TTC549 (cell line): Measurements from ENCODE around the gene MCTP1.

ENCODE experiments used
- FAIRE-seq: peaks from 2 replicates; lab custom pipeline; 2012; peaks lifted over from hg19 to GRCh38; lab: Jason Lieb, UNC

The MCTP1 gene

DNA sequence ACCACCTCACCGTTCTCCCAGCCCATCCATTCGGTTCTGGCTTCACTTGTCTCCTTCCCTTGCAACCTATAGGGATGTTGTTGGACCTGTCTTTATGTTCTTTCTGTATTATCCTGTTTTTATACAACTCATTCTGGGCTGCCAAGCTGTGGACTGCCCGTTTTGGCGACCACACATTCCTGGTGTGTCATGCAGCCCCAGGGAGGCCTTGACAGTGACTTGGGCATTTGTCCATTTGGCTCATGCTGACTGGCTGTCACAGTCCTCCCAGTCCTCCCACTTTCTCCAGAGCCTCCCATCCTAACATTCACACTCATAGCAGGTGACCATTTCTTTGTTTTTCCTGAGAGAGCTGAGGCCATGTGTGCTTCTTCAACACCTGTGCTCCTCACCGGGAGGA, 530.1 kb downstream of the MCTP1 start:
- FAIRE-seq: no peak

DNA sequence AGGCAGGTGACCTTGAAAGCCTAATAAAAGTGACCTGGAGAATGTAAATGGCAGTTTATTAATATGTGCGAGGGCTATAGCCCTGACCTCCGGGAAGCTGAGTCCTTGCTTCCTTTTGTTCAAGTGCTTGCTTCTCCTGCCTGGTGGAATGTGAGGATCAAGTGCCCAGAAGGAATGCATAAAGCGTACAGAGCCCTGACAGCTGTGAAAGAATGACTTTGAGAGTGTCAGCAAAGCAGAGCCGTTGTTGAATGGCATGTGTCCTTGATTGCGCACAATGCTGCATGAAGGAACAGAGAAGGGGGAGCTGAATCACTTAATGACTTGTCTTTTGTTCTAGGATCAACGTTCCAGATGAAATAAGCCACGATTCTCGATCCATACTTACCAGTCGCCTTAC, 533.4 kb downstream of the MCTP1 start:
- no peak for FAIRE-seq

DNA sequence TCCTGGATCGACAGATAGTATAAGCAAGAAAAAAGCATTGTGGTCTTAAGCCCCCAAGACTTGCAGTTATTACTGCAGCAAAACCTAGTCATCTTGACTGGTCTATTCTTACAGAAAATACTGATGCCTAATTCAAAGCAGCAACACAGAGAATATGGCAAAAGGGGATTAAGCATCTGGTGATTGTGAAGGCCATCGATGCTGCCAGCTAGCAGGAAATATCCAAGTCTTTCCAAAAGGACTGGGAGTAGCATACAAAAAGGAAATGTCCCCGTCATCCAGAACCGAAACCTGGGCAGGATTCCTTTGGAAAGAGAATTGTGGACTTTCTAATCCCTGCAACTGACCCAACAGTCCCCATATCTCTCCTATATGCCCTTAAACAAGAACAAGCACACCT, 534.2 kb downstream of the MCTP1 start:
- no peak for FAIRE-seq

DNA sequence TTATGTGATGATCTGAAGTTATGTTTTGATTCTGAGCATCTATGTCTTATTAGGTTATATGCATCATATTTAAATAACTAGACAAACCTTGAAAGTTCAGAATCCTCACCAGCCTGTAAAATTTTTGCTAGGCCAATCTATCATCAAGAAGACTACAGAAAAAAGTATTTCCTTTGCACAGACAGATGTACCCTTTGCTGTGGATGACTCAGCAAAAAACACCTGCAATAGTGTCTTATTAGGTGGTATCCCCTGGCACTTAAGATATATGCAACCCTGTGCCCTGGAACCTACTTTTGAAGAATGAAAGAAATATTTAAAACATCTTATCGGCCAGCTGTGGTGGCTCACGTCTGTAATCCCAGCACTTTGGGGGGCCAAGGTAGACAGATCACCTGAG, 535.9 kb downstream of the MCTP1 start:
- no peak for FAIRE-seq

DNA sequence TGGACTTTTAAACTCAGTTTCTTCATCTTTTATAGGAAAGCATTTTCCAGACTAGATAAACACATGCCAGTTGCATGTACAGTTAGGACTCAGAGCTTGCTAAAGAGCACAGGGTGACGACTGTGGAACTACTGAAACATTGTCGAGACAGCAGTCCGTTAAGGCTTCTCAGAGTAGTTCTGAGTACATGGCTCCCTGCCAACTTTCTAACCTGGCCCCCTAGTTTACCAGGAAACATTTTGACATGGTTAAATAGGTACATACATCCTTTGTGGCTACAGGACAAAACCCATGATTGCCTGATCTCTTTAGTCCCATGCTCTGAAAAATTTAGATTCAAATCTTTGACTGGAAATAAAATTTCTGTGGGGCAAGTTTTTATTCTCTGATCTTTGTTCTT, 536.7 kb downstream of the MCTP1 start:
- FAIRE-seq: no peak

DNA sequence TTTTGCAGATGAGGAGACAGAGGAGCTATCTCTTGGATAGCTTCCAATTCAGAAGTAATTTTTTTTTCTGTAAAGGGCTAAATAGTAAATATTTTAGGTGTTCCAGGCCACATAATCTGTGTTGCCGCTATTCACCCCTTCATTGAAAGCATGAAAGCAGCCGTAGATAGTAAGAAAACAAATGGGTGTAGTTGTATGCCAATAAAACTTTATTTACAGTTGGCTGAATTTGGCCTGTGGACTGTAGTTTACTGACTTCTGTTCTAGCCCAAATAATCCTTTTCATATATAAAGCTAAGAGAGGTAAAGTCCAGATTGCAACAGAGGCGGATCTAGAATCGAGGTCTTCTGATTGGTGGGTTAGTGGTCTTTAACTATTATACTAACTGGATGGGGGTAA, 537.5 kb downstream of the MCTP1 start:
- FAIRE-seq: no peak

DNA sequence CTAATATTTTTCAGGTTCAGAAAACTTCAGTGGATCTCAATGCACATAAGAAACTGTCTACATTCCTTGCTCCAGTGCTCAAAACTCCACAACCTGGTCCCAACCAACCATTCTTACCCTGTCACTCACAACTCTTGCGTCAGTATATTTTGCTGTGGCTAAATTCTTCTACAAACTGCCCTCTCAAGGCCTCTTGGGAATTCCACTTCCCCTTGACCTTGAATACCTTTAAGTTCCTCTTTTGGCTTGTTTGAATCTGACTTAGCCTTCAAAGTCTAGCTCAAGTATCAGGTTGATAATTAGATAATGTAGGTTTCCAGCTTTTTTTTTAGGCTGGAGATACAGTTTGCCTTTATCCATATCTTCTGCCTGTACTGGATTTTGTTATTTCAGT, 538.2 kb downstream of the MCTP1 start:
- no peak for FAIRE-seq

DNA sequence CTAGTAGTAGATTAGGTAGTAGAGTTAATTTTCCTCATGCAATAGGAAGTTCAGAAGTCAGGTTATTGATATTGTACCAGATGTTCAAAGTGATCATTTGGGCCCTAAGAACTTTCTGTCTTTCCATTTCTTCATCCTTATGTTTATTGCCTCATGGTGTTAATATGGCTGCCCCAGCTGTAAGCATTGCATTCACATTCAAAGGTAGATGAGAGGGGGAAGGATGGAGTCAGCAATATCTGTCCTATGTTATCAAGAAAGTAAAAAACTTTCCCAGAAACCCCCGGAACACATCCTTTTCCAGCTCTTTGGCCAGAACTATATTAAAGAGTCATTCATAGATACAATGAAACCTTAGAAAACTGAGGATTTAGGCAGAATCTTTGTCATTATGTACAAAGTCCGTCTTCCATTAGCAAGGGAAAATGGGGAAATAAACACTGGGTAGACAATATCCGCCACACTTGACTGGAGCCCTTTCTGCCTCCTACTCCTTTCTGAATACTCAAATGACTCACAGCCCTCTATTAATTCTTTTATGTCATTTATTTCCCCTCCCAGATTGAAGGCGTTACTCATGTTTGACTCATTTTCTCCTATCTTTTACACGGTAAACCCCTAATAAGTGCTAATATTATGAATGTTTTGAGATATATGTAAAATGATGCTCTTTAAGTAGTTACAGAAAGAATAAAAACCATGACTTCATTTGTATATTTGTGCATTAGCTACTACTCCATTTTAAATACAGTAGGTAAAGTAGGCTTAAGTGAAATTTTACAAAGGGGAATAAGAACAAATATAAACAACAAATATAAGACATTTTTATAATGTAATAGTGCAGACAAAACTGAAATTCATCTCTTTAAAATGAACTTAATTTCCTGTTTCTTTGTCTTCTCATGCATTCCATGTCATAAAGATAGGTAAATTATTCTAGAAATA, 538.8 kb downstream of the MCTP1 start:
- FAIRE-seq: no peak

DNA sequence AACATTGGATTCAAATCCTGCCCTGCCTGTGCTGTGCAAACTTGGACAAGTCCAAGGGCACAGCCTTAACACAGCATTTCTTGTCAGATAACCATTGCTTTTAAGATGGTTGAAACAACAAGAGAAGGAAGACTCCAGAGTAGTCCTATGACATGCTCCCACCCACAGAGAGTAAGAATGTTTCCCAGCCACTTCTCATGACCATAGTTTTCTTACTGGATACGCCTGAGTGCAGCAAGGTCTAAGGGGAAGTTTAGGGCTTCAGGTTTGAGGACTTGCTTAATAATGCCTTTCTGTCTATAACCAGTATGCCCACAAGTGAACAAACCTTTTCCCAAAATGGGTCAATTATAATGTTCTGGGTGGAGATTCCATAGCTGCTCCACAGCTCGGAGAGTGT, 540.0 kb downstream of the MCTP1 start:
- FAIRE-seq: no peak

DNA sequence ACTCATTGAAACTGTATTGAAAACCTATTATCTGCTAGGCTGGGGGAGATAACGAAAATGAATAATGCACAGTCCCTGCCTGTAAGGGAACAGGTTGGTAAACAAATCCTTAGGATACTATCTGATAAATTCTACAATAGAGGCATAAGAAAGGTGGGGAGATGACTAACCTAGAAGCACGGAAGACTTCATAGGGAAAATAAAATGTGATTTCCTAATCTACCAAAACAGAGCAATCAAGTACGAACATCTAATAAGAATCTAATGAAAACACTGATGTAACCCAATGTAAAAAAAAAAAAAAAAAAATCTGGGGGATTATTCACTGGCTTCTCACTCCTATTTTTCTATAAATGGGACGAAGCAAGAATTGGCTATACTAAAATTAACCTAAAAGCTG, 542.0 kb downstream of the MCTP1 start:
- no peak for FAIRE-seq

DNA sequence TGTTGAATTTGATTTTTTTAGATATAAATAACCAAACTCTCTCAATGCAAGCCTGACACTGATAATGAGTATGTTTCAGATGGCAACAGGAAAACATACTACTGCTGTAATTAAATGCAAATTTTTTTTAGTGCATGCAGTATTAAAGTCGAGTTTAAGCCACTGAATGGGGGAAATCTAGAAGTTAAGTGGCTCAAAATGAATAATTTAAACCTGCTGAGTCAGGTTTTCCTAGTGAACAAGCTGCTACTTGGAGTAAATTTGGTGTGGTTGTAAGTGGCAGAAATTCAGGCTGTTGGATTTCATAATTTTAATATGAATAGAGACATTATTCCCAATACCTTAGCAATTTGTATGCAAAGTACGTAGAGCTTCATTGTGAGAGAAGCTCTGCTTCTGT, 544.6 kb downstream of the MCTP1 start:
- no peak for FAIRE-seq

DNA sequence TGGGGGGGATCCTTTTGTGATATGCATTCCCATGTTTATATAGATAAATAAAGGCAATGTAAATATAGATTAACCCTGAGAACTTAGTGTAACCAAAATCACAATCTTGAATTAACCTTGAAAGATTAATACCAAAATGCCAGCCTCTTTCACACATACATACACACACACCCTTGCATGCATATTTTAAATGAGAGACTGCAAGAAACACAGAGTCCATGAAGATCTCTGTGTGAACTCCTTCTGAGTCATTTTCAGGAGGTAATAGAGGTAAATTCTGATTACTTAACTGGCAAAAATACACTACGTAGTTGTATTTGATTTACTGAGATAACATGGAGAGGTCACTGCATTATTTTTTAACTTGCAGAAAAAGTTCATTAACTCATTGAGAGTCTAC, 548.4 kb downstream of the MCTP1 start:
- FAIRE-seq: no peak

DNA sequence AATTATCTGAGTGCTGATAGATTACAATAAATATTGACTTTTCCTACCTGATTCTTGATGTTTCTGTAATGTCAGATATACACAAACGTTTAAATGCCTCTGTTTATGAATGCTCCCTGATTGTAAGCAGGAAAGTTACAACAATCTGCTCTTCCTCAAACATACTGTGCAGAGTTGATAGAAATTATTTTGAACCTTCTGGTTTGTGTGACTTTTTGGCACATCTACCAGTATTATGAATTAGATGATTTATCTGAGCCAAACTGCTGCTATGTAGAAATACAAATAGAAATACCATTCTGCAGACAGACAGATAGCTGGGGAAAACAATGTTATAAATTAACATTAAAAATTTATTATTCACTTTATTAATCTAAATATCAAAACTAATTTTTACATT, 553.4 kb downstream of the MCTP1 start:
- FAIRE-seq: peak; percentile 42

DNA sequence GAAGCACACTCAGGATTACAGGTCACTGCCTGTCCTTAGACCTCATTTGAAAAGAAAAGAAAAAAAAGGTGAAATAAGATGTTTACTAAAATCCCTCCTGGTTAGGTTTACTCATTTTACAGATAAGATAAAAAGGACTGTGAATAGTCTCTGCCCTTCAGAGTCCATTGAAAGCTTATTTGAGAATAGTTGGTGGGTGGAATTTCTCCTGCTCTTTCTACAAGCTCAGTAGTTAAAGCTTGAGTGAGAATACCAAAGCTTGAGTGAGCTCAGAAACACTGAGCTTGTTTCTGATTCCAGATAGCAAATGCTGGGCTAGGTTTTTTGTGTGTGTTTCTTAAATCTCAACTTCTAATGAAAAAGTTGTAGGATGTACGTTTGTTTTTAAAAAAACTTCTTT, 559.8 kb downstream of the MCTP1 start:
- FAIRE-seq: no peak

DNA sequence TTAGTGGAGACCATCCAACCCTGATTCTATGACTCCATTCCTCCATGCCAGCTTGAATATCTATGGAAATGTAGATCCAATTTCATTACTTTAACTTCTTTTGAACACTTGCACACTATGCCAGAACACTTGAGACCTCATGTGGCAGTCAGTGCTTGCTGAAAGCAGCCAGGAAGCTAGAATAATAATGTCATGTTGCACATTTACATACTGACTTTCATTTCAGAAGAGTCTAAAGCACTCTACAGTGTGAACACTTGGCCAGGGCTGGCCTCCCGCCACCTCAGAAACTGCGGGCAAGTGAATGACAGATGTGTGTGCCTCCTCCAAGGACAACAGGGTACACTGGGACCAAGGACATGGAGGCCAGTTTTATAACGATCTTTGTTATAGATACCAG, 569.1 kb downstream of the MCTP1 start:
- no peak for FAIRE-seq

DNA sequence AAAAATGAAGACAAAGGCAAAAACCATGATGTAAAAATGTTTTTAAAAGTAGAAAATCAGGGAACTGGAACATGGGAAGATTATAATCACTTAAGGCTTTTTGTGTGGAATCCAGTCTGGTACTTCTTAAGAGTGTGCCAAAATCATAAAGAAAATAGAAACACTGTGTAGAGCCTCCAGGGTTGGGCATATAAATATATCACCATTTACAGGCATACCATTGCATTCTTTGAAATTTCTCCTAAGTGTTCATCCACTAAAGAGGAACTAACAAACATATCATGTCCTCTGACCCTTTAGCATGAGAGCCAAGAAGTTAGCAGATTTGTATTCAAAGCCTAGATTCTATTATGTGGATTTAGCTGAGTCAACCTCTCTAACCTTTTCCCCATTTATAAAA, 573.1 kb downstream of the MCTP1 start:
- no peak for FAIRE-seq

DNA sequence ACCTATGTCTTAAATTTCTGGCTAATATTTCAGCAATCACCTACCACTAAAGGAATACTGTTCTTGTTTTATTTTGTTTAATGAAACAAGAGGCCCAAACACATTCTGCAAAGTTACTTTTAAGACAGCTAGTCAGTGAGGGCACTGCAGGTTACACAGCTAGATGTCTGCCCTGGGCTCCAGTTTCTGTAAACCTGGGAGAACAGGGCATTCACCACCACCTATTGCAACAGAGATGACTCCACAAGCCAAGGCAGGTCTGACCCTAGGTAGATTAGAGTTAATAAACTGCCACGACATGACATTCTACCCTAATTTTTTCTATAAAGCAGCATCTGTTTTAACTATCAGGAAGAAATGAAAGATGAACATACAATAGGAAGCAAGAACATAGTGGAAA, 575.6 kb downstream of the MCTP1 start:
- no peak for FAIRE-seq

DNA sequence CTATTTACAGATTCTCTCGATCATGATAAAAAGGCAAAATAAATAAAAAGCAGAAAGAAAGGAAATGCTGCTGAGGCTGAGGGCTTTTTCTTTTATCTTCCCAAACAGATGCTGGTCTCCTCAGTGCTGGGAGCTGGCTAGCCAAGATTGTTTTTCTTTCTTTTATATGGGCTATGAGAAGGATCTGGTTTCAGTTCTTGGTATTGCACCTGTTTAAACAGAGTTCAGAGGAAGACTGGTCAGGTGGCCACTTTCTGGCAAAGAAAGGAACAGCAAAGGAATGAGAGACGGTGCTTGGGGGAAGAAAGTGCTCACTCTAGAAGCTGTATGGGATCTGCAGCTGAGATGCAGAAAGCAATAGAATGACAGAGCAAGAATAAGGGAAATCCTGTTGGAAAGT, 577.5 kb downstream of the MCTP1 start:
- no peak for FAIRE-seq

DNA sequence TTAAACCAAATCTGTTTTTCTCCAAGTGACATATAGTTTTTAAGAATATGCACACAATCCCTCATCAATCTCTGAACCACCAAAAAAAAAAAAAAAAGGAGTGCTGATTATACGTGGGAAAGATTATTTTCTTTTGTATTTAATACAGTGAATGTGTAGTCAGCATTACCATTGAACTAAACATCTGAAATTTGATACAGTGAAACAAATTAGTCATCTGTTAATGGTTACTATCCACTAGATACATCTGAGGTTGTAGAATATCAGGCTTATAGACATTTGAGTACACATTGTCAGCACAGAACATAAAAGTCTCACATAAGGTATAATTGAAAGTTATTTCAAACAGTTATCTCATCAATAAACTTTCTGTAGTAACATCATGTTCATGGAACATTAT, 579.5 kb downstream of the MCTP1 start:
- no peak for FAIRE-seq

DNA sequence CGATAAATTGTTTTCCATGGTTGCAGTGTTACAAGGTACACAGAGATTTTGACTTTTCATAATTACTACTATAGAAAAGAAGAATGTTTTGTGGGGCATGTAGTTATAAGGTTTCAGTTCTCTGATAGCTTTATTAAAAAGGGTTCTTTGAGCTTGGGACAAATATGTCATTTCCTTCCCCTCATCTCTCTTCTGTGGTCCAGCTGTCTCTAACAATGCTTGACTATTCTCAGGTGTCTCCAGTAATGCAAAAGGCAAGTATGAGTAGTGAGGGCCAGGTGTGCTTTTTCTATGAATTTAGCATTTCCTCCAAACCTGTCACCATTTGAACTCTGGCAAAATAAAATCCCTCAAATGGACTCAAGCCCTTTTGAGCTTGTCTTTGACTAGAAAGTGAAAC, 582.2 kb downstream of the MCTP1 start:
- no peak for FAIRE-seq

DNA sequence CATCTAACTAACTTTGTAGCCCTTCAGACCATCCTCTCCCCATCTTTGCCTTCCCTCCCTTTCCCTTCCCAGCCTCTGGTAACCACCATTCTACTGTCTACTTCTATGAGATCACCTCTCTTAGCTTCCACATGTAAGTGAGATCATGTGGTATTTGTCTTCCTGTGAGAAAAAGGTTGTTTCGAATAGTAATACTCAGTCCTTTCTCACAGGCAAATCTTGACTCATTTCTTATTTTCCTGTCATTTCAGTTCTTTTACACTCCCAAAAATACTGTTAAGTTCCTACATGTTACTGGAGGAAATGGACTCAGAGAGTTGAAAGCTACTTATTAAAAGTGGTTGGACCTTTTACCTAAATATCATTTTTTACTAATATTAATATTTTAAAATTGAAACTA, 584.3 kb downstream of the MCTP1 start:
- FAIRE-seq: no peak

DNA sequence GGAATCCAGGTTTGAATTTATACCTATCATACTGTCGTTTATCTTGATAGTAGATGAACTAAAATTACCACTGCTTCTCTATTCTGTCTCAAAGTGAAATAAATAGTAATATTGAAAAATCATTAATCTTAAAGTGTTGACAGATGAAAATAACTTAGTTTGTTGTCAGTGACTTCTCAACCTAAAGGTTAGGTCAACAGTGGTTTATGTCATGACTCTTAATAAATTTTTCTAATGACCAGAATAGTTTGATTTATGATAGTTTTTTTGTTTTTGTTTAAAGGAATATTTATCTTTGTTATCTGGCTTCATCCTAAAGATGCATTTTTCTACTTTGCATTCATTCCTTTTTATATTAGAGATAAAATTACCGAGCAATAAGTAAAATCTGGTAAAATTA, 585.3 kb downstream of the MCTP1 start:
- peak; percentile 32 for FAIRE-seq

DNA sequence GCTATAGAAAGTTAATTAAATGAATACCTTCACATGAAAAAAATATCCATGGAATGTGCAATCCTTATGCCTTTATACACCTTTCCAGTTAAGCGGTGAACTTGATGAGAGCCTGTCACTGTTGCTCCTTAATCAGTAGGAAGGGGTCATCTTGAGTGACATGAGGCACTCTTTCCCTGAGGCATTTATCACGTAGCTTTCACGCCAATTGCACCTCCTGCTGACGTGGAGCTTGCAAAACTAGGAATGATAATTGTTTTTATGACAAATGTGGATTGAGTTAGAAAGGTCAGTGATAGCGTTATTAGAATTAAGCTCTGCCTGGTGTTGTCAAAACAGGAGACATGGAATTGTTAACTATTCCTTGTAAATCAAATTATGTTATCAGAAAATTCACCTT, 586.7 kb downstream of the MCTP1 start:
- FAIRE-seq: no peak

DNA sequence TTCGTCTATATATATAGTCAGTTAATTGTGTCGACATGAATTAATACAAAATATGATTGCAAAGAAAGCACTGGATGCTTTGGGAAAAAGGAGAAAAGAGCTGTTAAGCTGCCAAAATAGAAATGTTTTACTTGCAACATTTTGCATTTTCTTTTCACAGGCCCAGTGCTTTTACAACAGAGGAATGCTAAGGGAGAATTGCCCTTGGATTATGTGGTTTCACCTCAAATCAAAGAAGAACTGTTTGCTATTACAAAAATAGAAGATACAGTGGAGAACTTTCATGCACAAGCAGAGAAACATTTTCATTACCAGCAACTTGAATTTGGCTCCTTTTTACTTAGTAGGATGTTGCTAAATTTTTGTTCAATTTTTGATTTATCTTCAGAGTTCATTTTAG, 590.2 kb downstream of the MCTP1 start:
- no peak for FAIRE-seq
